HG02623 (cell line): ENCODE data around the gene CCL27.
A peak's percentile ranks its signal among the peaks of the same experiment; 100 is the strongest.
"Not testable (repeated sequence)": the region's sequence is repeated elsewhere in the genome, so short reads cannot be mapped to it uniquely, and the experiment has no call there.

Experiments
- ATAC-seq: cut with Tn5 transposase; IDR thresholded peaks from one replicate; pipeline ENCODE4 v1.9.1; 2021; ENCODE audit warnings: moderate library complexity; ENCODE audit not compliant: unreplicated experiment

CCL27 gene

DNA sequence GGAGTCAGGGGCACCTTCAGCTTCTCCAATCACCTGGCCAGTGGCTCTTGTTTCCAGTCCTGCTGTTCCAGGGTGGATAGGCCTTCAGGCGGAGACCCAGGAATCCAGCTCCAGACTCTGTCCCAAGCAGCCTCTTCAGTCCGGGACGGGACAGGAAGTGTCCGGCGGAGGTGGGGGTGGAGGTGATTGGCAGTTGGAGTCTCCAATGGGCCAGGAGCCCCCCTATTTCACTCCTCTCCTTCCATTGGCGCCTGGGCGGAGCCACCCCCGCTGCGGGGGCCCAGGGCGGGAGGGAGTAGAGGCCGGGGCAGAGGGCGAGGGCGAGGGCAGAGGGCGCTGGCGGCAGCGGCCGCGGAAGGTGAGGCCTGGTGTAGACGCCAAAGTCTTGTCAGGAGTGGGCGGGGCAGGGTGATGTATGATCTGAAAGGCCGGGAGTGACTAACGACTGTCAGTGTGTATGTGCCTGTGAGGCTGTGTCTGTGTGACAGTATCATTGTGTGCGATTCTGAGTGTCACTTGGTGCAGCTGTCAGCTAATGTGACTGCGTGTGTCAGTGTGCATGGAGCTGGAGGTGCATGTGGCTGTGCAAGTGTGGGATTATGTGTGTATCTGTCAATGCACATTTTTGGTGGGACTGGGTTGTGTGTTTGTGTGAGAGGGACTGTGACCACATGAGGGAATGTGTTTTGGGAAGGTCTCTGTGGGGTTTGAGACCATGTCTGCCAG, 10.4 kb downstream of the CCL27 start, which contains the start of gene IL11RA:
TSS of gene IL11RA (plus strand) at position 310 of the 726 bp plus-strand sequence. CDS start 3,033 bp downstream, outside the sequence.
- no peak for ATAC-seq

DNA sequence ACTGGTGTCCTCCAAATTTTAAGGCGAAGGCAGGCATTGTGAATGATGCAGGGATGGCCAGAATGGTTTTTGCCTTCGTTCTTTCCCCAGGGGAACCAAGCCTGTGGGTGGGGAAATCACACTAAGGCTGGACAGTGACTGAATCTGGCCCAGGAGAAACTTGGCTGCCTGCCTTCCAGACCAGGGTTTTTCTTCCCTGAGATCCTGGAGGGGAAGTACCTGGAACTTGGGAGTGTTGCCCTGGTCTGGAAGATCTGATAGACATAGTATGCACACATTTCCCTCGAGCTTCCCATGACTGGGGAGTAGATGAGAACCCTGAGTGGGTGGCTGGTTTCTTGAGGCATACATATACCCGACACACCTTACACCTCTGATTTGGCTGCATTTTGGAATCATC, 11.1 kb downstream of the CCL27 start:
- ATAC-seq = no peak

DNA sequence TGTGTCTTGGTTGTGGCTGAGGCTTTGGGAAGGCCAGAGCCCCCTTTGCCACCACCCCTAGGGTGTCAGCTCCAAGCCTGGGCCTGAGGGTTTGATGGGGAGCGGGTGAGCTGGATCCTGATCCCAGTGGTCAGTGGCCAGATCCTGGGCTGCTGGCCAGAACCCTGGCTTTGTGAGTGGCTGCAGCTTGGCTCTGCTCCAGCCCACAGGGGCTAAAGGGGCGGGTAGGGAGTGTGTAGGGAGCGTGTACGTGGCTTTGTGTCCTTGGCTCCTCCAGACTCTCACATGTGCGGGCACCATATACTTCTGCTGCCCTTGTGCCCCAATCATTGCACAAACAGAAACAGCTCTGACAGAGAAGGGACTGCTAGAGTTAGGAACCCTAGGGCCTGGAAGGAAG, 11.6 kb downstream of the CCL27 start:
- no peak for ATAC-seq

DNA sequence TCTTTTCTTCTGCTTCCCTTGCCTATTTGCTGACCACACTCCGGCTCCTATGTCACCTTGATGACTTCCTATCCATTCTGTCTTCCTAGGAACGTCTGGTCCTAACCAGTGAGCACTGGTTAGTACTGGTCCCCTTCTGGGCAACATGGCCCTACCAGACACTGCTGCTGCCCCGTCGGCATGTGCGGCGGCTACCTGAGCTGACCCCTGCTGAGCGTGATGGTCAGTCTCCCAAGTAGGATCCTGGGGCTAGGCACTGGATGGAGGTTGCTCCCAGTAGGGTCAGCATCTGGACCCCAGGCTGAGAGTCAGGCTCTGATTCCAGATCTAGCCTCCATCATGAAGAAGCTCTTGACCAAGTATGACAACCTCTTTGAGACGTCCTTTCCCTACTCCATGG, 13.8 kb downstream of the CCL27 start:
- no peak for ATAC-seq

DNA sequence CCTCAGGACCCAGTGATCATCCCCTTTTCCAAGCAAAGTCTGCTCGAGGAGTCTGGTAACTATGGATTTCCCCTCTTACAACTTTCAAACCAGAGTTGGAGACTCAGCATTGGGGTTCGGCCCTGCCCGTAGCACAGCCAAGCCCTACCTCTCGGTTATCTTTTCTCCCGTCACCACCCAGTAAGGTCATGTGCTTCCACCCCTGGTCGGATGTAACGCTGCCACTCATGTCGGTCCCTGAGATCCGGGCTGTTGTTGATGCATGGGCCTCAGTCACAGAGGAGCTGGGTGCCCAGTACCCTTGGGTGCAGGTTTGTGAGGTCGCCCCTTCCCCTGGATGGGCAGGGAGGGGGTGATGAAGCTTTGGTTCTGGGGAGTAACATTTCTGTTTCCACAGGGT, 14.8 kb downstream of the CCL27 start:
- ATAC-seq = no peak

DNA sequence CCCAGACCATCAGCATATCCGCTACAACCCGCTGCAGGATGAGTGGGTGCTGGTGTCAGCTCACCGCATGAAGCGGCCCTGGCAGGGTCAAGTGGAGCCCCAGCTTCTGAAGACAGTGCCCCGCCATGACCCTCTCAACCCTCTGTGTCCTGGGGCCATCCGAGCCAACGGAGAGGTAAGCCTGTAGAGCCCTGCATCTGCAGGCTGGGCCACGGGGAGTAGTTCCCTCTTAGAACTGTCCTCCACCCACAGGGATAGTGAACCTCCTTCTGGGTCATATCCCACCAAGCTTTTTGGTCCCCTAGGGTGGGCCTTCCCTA, 15.4 kb downstream of the CCL27 start:
- no peak for ATAC-seq

DNA sequence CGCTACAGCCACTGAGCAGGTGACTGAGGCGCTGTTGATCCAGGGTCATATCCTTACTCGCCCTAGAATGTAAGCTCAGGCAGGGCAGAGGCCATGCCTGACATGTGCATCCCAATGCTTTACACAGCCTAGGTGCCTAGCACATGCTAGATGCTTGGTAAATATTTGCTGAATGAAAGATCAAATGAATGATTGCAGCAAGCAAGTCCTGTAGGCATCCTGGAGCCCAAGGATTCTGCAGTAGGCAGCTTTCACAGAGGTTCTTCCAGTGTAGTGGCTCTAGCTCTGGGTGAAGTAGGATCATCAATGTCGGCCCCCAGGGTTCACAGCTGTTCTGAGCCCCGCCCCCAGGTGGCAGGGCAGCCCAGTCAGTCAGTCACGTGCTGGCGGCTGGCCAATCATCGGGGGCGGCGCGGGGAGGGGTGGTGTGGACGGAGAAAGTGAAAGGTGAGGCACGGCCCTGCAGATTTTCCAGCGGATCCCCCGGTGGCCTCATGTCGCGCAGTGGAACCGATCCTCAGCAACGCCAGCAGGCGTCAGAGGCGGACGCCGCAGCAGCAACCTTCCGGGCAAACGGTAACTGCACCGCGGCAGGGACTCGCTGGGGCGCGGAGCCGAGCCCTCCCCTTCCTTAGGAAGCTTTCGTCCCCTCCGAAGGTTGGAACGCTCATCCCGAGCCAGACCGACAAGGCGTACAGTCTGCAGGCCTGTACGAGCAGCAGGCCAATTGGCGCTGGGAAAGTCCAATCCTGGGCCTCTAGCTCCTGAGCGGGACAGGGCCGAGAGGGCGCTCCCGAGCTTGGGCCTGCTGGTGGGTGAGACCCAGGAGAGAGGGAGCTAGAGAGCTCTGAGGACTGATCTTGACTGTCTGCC, 16.0 kb downstream of the CCL27 start, which contains the start of gene GALT:
TSS of gene GALT (plus strand) at position 465 of the 873 bp plus-strand sequence. CDS start at position 495, 30 bp downstream.
- ATAC-seq = peak; percentile 79

DNA sequence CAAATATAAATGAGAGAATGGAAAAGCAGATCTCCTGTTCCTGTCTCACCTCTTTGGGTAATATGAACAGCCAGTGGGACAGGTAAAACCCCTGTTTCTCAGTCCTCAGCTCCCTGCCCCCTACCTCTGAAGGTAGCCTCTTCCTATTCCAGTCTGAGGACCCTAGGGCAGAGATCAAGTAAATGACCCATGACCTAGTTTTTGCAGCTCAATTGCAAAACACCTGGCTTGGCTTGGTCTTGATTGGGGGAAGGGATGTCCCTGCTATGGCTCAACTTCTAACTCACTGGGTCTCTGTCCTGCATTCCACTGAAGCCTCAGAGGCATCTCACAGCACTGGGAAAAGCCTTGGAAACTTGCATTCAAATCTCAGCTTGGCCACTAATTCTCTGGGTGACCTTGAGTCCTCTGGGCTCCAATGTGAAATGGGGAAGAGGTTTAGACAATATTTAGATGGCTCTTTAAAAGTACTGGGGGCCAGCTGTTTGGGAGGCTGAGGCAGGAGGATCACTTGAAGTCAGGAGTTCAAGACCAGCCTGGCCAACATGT, 17.6 kb downstream of the CCL27 start:
- ATAC-seq = no peak

DNA sequence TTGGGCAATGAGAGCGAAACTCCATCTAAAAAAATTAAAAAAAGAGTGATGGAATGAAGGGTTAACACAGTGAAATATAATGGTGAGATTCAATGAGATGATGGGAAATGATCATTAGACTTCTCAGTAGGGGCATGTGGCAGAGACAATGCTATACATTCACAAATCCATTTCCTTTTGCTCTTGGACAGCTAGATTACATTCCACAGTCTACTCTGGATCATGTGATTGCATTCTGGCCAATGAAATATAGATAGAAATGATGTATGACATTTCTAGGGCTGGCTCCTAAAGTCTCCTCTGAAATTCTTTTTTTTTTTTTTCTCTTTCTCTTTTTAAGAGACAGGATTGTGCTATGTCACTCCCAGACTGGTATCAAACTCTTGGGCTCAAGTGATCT, 19.8 kb downstream of the CCL27 start:
- no peak for ATAC-seq

DNA sequence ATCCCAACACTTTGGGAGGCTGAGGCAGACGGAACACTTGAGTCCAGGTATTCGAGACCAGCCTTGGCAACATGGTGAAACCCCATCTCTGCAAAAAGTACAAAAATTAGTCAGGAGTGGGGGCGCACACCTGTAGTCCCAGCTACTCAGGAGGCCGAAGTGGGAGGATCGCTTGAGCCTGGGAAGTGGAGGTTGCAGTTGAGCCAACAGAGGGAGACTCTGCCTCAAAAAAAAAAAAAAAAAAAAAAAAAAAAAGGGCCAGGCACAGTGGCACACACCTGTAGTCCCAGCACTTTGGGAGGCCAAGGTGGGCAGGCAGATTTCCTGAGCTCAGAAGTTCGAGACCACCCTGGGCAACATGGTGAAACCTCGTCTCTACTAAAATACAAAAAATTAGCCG, 23.1 kb downstream of the CCL27 start:
- not testable (repeated sequence) for ATAC-seq

DNA sequence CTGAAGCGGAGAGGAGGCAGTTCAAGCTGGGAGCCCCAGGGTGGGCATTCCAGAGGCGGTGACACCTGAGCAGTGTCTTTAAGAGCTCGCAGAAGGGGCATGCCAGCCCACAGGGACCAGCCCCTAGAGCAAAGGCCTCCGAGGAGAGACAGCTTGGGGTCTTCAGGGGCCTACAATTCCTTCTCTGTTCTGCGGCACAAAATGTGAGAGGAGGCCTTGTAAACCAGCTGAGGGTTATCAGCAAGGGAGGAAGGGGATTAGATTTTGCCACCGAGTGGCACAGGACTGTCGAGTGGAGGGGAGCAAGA, 24.4 kb downstream of the CCL27 start:
- ATAC-seq = no peak

DNA sequence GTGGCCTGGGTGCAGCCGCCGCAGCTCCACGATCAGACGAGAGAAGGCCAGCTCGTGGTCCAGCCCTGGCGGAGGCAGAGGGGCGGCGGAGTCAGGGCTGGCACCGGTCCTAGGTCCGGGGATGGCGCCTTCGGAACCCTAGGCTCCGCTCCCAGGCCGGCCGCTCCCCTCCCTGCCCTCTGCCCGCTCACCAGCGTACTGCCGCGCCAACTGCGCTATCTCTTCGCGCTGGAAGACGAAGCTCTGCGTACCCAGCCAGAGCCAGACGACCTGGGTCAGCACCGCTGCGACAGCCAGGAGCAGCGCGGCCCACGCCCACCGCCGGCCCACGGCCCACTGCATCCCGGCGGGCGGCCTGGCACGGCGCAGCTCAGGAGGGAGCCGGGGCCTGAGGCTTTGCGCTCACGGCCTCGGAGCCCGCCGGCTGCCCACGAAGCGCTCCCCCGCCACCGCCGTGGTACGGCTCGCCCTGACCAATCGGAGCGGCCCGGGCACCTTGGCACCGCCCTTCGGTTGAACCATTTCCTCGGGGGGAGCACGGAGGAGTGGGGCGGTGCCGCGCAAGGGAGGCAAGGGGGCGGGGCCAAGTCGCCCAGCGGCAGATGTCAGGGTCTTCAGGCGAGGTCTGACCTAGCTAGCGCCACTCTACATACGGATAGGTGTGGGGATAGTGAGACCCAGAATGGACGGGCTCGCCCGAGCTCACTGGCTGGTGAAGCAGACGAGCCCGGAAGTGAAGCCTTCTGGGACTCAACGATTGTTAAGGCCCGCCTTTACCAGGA, 24.9 kb downstream of the CCL27 start, which contains the start of gene SIGMAR1:
TSS of gene SIGMAR1 (minus strand) at position 432 of the 782 bp plus-strand sequence. CDS start at position 342, 90 bp downstream.
- peak; percentile 86 for ATAC-seq

DNA sequence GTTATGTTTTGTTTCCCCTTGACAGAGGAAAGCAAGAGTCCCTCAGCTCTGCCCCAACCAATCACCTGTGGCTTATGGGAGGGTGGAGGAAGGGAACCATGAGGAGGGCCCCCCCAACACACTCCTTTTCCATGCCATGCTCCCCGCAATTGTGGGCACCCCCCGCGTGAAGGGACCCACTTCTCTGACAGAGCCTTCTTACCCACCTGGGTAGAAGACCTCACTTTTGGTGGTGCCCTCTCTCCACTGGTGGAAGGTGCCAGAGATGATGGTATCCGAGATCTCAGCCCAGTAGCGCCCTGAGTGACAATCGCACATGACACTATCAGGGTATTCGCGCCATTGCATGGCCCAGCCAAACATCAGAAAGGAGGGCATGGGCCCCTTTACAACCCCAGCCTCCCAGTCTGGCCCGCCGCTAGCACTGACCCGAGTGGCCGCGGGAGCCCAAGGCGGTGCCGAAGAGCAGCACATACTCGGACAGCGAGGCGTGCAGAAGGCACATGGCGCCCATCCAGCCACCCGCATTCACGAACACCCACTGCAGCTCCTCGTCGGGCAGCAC, 25.6 kb downstream of the CCL27 start:
- ATAC-seq = no peak

DNA sequence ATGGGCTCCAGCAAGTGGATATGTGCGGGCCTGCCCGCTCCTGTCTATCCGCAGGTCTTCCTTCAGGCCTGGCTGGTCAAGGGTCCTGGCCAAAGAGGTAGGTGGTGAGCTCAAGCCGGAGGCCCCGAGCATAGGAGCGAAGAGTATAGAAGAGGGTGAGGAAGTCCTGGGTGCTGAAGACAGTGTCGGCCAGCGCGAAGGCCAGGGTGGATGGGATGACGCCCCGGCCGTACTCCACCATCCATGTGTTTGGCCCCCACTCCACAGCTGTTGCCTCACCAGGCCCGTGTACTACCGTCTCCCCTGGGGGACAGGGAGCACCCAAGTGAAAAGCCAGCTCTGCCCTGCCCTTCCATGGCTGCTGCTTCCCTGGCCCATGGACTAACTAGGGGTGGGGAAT, 26.9 kb downstream of the CCL27 start:
- no peak for ATAC-seq

DNA sequence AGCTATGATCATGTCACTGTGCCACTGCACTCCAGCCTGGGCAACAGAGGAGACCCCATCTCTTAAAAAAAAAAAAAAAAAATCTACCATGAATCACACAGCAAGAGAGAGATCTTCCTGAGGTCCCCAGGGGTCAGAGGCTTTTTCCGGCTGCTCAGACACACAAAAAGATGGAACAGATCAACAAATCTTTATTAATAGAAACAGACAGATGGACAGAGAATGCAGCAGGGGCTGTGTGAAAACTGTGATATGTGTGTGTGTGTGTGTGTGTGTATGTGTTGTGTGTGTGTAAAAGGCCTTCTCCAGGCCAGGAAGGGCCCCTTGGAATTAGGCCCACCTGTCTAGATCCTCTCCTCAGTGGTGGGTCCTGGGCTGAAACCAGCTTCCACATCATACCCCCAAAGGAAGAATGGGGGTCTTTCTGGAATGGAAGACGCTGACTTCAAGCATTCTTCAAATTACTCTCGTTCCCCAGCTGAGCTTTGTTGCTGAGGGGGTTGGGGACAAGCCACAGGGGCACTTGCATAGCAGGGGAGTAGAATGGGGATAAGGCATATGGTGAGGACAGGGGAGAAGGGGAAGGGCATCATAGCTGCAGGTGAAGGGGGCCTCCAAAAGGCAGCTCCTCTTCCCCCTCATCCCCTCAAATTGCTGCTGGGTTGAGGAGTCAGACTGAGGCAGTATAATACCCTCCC, 27.8 kb downstream of the CCL27 start:
- ATAC-seq = no peak

DNA sequence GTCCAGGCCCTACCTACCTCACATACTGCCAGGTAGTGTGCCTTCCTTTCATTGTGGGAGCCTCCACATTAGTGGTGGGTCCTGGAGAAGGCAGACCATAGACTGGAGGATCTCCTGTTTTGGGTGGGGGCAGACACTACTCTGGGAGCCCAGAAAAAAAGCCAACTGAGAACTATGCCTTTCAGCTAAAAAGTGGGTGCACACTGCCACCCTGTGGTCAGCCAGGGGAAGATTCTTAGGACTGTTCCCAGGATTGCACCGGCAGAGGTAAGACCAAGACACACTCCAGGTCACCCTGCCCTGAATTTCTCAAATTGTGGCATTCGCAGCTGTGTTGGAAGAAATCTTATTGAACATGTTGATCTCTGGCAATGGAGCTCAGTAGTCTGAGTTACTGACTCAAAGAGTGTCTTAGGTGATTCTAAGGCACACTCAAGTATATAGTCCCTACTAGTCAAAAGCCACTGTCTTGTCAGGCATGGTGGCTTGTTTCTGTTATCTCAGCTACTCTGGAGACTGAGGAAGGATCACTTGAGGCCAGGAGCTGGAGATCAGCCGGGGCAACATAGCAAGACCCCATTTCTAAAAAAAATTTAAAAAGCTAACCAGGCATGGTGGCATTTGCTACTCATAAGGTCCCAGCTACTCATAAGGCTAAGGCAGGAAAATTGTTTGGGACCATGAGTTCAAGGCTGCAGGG, 28.5 kb downstream of the CCL27 start:
- no peak for ATAC-seq

DNA sequence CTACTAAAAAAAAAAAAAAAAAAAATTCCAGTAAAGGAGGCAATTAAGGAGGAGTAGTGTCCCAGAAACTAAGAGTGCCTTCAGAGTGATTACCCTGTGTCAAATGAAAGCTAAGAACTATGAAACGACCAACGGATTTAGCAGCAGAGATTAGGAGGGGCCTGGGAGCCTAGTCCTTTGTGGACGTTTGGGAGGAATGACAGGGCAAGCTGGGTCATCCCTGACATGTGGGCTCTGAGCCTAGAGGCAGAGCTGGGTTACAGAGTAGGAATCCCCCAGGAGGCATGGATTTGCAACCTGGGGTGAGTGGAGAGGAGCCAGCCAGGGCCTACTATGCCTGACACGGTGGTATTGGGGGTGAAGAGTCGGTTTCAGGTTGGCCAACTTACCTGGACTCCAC, 29.3 kb downstream of the CCL27 start:
- ATAC-seq = no peak

DNA sequence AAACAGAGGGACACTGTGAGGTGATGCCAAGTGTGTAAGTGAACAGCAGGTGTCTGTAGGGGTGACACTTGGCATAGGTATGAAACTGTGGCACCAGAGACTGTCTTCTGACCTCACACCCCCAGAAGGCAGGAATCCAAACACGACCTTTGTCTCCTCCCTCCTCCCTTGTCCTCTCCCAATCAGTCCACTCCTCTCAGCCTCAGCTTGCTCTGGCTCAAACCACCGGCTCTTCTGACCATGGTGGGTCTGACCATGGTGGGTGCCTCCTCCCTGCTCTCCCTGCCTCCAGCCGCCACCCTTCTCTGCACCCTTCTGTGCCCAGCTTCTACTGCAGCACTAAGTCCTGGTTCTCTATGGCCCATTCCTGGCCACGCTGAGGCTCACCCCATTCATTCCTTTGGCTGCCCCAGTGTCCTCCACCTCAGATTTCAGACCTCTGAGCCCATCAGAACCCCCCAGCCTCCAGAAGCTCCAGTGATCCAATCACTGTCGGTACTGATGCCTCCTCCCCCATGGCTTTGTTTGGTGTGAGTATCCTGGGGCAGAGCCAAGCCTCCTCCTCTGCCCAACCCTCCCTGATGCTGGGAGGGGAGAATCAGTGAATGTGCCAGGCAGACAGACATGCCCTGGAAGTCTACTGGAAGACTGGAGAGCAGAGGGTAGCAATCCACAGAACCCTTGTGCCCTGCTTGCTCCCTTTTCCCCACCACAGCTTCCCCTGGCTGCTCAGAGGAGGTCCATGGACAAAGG, 31.9 kb downstream of the CCL27 start:
- ATAC-seq = no peak

DNA sequence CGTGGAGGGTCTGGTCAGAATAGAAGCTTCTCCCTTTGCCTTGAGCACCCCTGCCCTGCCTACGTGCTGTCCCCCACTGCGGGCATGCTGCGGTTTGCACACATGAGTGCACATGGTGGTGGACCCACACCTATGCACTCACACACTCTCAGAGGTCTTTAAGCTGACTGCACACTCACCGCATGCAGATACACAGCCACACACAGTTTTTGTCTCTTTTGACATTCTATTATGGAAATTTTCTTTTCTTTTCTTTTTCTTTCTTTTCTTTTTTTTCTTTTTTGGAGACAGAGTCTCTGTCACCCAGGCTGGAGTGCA, 33.0 kb downstream of the CCL27 start:
- ATAC-seq = no peak
